MCF 10A (cell line): ENCODE data around the gene SUOX. TPM values are rescaled to one million over a fixed set of nuclear protein-coding genes. Genes with fewer than 3 reads are reported as not detected.
A peak's percentile ranks its signal among the peaks of the same experiment; 100 is the strongest.

ENCODE experiments used
- BruUV-seq: library from RNA; stranded (reverse); fragments of 400-500 nt; replicated peaks from 2 replicates; lab custom pipeline; 2021; lab: Mats Ljungman, UMichigan
- CTCF ChIA-PET: fragments of 300-600 bp; sonication (Branson Sonifier 250); formaldehyde crosslinking; extraction: SDS; loops from one replicate; lab custom pipeline; 2021; ENCODE audit warnings: antibody characterized with exemption, inconsistent platforms; lab: Yijun Ruan, JAX
- POLR2A ChIA-PET: fragments of 300-600, 350-650 bp; sonication (Branson Sonifier 250); formaldehyde crosslinking; extraction: SDS; loops from one replicate; lab custom pipeline; 2020; ENCODE audit warnings: antibody characterized with exemption, inconsistent platforms; lab: Yijun Ruan, JAX
- DNase-seq: peaks from one replicate; pipeline ENCODE4 v3.0.0-alpha.2; 2018; ENCODE audit not compliant: unreplicated experiment
- H3K27ac Mint-ChIP-seq: one replicate; pipeline ENCODE4 v1.8.0; 2022; ENCODE audit warnings: mild to moderate bottlenecking, low read depth, mixed read lengths; ENCODE audit not compliant: unreplicated experiment
- H3K27me3 Mint-ChIP-seq: one replicate; pipeline ENCODE4 v1.8.0; 2022; ENCODE audit warnings: mixed read lengths; ENCODE audit not compliant: insufficient read depth, unreplicated experiment
- H3K36me3 Mint-ChIP-seq: one replicate; pipeline ENCODE4 v1.8.0; 2022; ENCODE audit warnings: mild to moderate bottlenecking, moderate library complexity, mixed read lengths; ENCODE audit not compliant: insufficient read depth, unreplicated experiment
- H3K4me1 Mint-ChIP-seq: one replicate; pipeline ENCODE4 v1.8.0; 2022; ENCODE audit warnings: mixed read lengths; ENCODE audit not compliant: insufficient read depth, unreplicated experiment
- H3K4me3 Mint-ChIP-seq: one replicate; pipeline ENCODE4 v1.8.0; 2022; ENCODE audit warnings: mild to moderate bottlenecking, moderate library complexity, mixed read lengths; ENCODE audit not compliant: unreplicated experiment
- H3K9me3 Mint-ChIP-seq: one replicate; pipeline ENCODE4 v1.8.0; 2022; ENCODE audit warnings: mixed read lengths; ENCODE audit not compliant: unreplicated experiment
- intact Hi-C: fragments of 100-400 bp; cut with micrococcal nuclease; formaldehyde crosslinking; loops from 2 replicates; pipeline ENCODE4 v1.14.1; 2022
- total RNA-seq: library from RNA; stranded (reverse); gene quantifications from 2 replicates; pipeline ENCODE4 v1.2.3, GENCODE V29; 2022
- TF ChIP-seq, protein P1 (sequence below): fragments of 200-600 bp; IDR thresholded peaks from one replicate; pipeline ENCODE4 v1.8.0; 2022; ENCODE audit warnings: antibody characterized with exemption, mild to moderate bottlenecking; ENCODE audit not compliant: unreplicated experiment

The SUOX gene
- total RNA-seq, 1 experiment from 2014 or later: 6.3 TPM

DNA sequence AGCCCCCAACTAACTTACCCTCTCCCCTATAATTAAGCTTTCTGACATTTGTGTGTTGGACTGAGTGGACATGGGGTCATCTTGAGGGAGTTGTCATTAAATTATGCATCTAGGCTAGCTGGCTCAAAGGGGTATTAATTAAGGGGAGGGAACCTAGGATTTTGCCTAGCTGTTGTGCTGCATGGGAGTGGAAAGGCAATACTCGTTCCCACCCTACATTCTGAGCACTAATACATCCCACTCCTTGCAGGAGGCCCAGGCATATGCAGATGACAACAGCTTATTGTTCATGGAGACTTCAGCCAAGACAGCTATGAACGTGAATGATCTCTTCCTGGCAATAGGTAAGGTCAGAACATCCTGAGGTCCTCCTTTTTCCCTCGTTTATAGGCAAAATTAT, 6.0 kb upstream of the SUOX start:
- H3K36me3 Mint-ChIP-seq: peaks cover 80% of the 10 kb centered on the region
- peaks cover 4% of the 10 kb centered on the region for H3K4me1 Mint-ChIP-seq
- no peak overlapping the region for H3K4me3 Mint-ChIP-seq
- no peaks in the 10 kb centered on the region for H3K27me3 Mint-ChIP-seq
- intact Hi-C loops: no loop called here
- BruUV-seq: no TSS peak
- ChIA-PET POLR2A (interaction anchor here (0.7 to 4.2 kb wide), 3 partner anchors 17 to 395 kb away, joined by 4 to 22 read pairs (median 5); partner anchors contain the start of gene RAB5B), CTCF (interaction anchor here (0.5 to 2.8 kb wide), 7 partner anchors 8 to 419 kb away, joined by 3 to 16 read pairs (median 4); no protein-coding TSS in a partner anchor)
- DNase-seq: no peak
- H3K9me3 Mint-ChIP-seq: no peaks in the 10 kb centered on the region
- TF ChIP-seq, protein P1, sequence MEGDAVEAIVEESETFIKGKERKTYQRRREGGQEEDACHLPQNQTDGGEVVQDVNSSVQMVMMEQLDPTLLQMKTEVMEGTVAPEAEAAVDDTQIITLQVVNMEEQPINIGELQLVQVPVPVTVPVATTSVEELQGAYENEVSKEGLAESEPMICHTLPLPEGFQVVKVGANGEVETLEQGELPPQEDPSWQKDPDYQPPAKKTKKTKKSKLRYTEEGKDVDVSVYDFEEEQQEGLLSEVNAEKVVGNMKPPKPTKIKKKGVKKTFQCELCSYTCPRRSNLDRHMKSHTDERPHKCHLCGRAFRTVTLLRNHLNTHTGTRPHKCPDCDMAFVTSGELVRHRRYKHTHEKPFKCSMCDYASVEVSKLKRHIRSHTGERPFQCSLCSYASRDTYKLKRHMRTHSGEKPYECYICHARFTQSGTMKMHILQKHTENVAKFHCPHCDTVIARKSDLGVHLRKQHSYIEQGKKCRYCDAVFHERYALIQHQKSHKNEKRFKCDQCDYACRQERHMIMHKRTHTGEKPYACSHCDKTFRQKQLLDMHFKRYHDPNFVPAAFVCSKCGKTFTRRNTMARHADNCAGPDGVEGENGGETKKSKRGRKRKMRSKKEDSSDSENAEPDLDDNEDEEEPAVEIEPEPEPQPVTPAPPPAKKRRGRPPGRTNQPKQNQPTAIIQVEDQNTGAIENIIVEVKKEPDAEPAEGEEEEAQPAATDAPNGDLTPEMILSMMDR: no peak
- H3K27ac Mint-ChIP-seq: no peak overlapping the region

DNA sequence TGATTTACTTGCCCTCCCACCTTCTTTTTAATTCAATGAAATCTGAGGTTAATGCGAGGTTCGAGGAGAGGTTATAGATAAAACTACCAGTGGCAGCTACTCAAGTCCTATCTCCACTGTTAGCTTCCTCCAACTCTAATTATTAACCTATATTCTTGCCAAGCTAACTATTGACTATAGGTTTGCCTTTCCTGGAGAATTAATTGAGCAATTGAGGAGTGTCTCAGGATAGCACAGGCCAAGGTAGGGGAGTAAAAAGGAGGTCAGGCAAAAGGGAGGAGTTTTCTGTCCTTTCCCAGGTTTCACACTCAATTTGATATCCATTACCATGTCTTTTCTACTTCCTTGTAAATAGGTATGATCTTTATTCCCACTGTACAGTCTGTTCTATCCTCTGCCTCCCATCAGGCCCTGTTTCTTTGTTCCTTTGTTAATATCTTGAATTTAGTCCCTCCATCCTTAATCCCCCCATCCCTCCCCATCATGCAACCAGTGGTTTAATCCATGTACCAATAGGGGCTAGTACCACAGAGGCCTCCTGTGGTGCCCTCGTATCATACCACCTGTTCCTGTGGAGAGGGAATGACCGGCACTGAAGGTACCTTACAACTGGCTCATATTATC, 3.7 kb upstream of the SUOX start:
- TF ChIP-seq, protein P1: no peak
- Mint-ChIP-seq H3K9me3 (no peaks in the 10 kb centered on the region), H3K4me1 (peaks cover 12% of the 10 kb centered on the region), H3K4me3 (no peak overlapping the region), H3K27me3 (no peaks in the 10 kb centered on the region), H3K36me3 (peaks cover 58% of the 10 kb centered on the region), H3K27ac (no peak overlapping the region)
- TSS peak; percentile 14 for BruUV-seq
- ChIA-PET POLR2A (interaction anchor here (4.2 kb wide), 1 partner anchor 19 kb away, joined by 22 read pairs; the partner anchor contains the start of gene RAB5B), CTCF (interaction anchor here (0.7 to 5.0 kb wide), 2 partner anchors 9 to 151 kb away, joined by 3 to 80 read pairs; partner anchors contain the start of gene MMP19)
- DNase-seq: no peak
- intact Hi-C loops: no loop called here

DNA sequence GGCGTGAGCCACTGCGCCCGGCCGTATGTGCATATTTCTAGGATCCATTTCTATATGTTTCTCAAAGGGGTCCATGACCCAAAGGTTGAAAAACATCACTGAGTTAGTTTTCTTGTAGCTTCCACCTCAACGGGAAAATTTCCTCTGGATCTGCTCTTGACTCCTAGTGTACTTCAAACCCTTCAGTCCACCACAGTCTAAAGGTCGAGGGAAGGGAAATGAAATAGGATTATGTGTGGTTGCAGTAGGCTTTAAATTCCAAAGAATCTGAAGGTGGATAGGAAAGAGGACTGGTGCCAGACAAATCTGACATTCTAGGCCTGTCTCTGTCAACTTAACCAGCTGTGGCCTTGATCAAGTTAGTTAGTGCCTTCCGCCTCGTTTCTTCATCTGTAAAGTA, 1.7 kb upstream of the SUOX start:
- no TSS peak for BruUV-seq
- peaks cover 38% of the 10 kb centered on the region for H3K36me3 Mint-ChIP-seq
- H3K4me3 Mint-ChIP-seq: no peak overlapping the region
- TF ChIP-seq, protein P1: no peak
- POLR2A ChIA-PET: interaction anchor here (0.6 to 5.0 kb wide), 14 partner anchors 10 to 257 kb away, joined by 3 to 71 read pairs (median 14); partner anchors contain the start of genes ESYT1, PA2G4 and RAB5B
- H3K27ac Mint-ChIP-seq: no peak overlapping the region
- peaks cover 12% of the 10 kb centered on the region for H3K4me1 Mint-ChIP-seq
- no peak for DNase-seq
- no peaks in the 10 kb centered on the region for H3K9me3 Mint-ChIP-seq
- intact Hi-C loops: no loop called here
- CTCF ChIA-PET: interaction anchor here (0.6 to 5.0 kb wide), 33 partner anchors 10 to 261 kb away, joined by 3 to 80 read pairs (median 4); partner anchors contain the start of genes ESYT1, ORMDL2, RAB5B and SARNP
- no peaks in the 10 kb centered on the region for H3K27me3 Mint-ChIP-seq

DNA sequence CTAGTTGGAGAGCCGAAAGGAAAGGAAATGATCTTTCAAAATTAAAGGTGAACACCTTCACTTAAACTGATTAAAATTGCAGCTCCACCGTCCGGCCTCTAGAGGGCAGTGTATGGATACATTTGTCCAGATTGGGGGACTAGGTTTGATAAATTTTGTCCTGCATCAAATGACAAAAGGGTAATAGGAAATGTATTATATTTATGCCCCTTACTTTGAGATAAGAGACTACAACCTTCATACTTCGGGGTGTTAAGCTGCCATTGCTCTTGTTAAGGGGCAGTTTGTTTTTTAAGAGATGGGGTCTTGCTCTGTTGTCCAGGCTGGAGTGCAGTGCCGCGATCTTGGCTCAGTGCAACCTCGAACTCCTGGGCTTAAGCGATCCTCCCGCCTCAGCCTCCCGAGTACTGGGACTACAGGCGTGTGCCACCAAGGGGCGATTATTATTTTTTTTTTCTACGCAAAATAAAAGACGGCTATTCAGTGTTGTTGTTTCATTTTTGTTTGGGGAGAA, 818 bp upstream of the SUOX start:
- no TSS peak for BruUV-seq
- peaks cover 12% of the 10 kb centered on the region for H3K4me1 Mint-ChIP-seq
- peak overlapping the region; percentile 92 for H3K4me3 Mint-ChIP-seq
- H3K27me3 Mint-ChIP-seq: no peaks in the 10 kb centered on the region
- no peaks in the 10 kb centered on the region for H3K9me3 Mint-ChIP-seq
- POLR2A ChIA-PET: interaction anchor here (0.5 to 5.0 kb wide), 27 partner anchors 8 to 327 kb away, joined by 3 to 71 read pairs (median 5); partner anchors contain the start of genes CD63, ESYT1, ORMDL2 and PA2G4
- intact Hi-C loops: loop anchor here (1.0 to 2.0 kb wide), 4 partner anchors 33 to 121 kb away; partner anchors contain the start of genes RPL41 and RPS26
- peak overlapping the region; percentile 28 for H3K27ac Mint-ChIP-seq
- DNase-seq: peak; percentile 81
- TF ChIP-seq, protein P1: peak; percentile 74
- peaks cover 29% of the 10 kb centered on the region for H3K36me3 Mint-ChIP-seq
- CTCF ChIA-PET: interaction anchor here (0.6 to 5.0 kb wide), 32 partner anchors 9 to 267 kb away, joined by 3 to 80 read pairs (median 5); partner anchors contain the start of genes ORMDL2, RAB5B and SARNP
